HUES6 (cell line): ENCODE data around the gene AKT3.

Experiments
- H3K27ac ChIP-seq: 2 replicates; pipeline ENCODE4 v1.7.0; 2013; ENCODE audit warnings: low read depth, mild to moderate bottlenecking, low read length, inconsistent platforms
- H3K27me3 ChIP-seq: 2 replicates; pipeline ENCODE4 v1.6.1; 2013; ENCODE audit warnings: low read length; ENCODE audit not compliant: control insufficient read depth, insufficient read depth
- H3K36me3 ChIP-seq: 2 replicates; pipeline ENCODE4 v1.6.1; 2013; ENCODE audit warnings: low read length; ENCODE audit not compliant: control insufficient read depth, insufficient read depth
- H3K4me1 ChIP-seq: 2 replicates; pipeline ENCODE4 v1.6.1; 2013; ENCODE audit warnings: low read length; ENCODE audit not compliant: control insufficient read depth, insufficient read depth
- H3K4me3 ChIP-seq: 2 replicates; pipeline ENCODE4 v1.5.1; 2013; ENCODE audit warnings: low read depth, low read length
- H3K9ac ChIP-seq: one replicate; pipeline ENCODE4 v1.6.1; 2013; ENCODE audit warnings: mild to moderate bottlenecking, low read length
- H3K9me3 ChIP-seq: 2 replicates; pipeline ENCODE4 v1.6.1; 2013; ENCODE audit warnings: low read depth, low read length; ENCODE audit not compliant: control insufficient read depth, insufficient read depth

AKT3 gene

DNA sequence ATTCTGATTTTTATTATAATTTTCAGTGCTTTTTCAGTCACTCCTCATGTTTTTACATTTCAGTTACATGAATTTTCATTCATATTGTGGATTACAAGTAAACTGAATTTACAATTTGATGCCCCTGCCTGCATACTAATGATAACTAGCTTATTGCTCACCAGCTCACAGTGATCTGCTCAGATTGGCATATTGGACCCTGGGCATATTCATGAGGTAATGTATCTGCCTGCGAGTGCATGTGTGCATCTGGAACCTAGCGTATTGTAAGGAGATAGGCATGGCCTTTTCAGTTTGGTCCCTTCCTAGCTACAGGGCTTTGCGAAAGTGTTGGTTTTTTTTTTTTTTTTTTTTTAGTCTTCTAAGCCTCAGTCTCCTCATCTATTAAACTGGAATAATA is 380.5 kb downstream of the AKT3 start:
- H3K27me3 ChIP-seq: no peaks in the 10 kb centered on the region; the same call in 1 of the 2 replicates
- H3K9me3 ChIP-seq: no peaks in the 10 kb centered on the region
- H3K27ac ChIP-seq: no peak overlapping the region
- no peaks in the 10 kb centered on the region for H3K36me3 ChIP-seq
- peaks cover 42% of the 10 kb centered on the region for H3K4me1 ChIP-seq
- no peak overlapping the region for H3K4me3 ChIP-seq
- no peak overlapping the region for H3K9ac ChIP-seq

DNA sequence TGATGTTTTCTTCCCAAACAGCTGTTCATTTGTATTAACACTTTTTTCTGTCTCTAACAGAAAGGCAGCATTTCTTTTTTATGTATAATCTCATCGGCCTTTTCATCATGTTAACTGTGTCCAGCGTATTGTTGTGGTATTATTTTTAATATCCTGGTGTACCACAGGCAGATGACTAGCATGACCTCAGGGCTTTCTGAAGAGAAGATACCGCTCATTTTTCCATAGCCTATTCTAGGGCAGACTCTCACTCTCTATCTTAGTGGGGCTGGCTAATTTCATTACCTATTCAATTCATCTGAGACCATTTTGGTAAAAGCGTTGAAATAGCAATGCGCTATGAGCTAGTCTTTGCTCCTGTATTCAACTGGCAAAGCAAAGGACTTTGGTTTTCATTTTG is 384.3 kb downstream of the AKT3 start:
- Histone ChIP-seq H3K36me3 (no peaks in the 10 kb centered on the region), H3K4me1 (peaks cover 10% of the 10 kb centered on the region), H3K4me3 (no peak overlapping the region), H3K27me3 (no peaks in the 10 kb centered on the region), H3K27ac (no peak overlapping the region), H3K9ac (no peak overlapping the region), H3K9me3 (no peaks in the 10 kb centered on the region)

DNA sequence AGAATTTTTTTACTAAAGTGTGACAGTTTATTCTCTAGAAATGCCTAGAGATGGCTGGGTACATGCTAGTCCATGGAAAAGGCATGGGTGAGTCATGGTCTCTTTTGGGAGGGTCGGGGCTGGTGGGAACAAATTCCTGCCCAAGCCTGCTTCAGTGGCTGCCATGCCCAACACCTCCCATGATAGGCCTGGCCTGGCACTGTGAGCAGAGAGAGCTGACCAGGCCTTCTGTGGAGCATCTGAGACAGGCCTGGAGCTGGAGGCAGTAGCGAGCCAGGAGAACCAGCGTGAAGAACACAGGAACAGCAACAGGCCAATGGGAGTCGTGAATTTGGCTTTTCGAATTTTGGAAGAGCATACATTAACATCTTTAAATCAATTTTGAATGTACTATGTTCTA is 385.0 kb downstream of the AKT3 start:
- Histone ChIP-seq H3K4me1 (peaks cover 3% of the 10 kb centered on the region; the same call in 1 of the 2 replicates), H3K27ac (no peak overlapping the region), H3K9me3 (no peaks in the 10 kb centered on the region), H3K27me3 (no peaks in the 10 kb centered on the region), H3K9ac (no peak overlapping the region), H3K4me3 (no peak overlapping the region), H3K36me3 (no peaks in the 10 kb centered on the region)

DNA sequence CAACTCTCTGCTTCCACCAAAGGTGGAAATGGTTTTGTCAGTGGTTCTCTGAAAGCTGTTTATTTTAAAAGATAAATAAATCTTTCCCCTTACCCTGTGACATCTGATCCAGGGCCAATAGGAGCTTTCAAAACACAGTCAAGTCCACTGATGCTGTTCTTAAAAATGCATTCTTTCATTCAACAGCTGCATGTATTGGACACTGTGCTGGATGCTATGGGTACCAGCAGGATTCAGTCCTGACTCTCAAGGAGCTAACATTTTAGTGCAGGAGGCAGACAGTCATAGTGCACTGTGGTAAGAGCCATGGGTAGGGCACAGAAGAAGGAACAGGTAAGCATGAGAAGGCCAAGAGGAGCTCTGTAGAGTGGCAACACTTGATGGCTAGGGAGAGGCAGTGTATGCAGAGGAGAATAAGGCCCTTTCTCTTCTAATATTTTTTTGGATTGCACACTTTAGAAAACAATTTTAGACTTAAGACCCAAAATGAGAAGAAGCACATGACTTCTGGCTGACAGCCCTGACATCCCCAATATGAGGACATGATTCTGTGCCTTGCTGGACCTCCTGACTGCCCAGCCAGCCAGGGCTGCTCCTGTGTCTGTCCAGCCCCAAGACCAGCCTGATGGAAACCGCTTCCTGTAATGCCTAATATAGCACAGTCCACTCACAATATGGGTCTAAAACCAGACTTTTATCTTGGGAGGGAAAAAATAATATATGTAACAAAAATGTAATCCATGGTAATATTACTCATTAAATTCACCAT is 386.9 kb downstream of the AKT3 start:
- H3K4me1 ChIP-seq: no peaks in the 10 kb centered on the region
- no peak overlapping the region for H3K9ac ChIP-seq
- H3K4me3 ChIP-seq: no peak overlapping the region
- no peak overlapping the region for H3K27ac ChIP-seq
- H3K27me3 ChIP-seq: no peaks in the 10 kb centered on the region
- no peaks in the 10 kb centered on the region for H3K36me3 ChIP-seq
- H3K9me3 ChIP-seq: no peaks in the 10 kb centered on the region

DNA sequence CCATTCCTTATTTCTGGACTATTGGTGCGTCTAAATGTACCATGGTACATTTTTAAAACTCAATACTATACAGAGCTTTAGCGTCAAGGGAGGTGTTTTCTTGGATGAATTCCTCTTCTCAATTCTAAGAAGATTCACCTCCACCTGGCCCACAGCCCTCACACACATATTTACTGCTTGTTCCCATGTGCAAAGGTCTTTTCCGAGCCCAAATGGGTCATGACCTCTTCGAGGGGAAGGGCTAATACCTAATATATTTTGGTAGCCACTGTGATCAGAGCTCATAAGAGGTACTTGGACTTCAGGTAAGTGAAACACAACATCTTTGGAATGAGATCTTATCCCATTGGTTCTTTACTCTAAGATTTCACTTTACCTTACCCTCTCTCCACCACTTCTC is 388.3 kb downstream of the AKT3 start:
- Histone ChIP-seq H3K9me3 (no peaks in the 10 kb centered on the region), H3K4me1 (no peaks in the 10 kb centered on the region), H3K27me3 (no peaks in the 10 kb centered on the region), H3K4me3 (no peak overlapping the region), H3K9ac (no peak overlapping the region), H3K36me3 (no peaks in the 10 kb centered on the region), H3K27ac (no peak overlapping the region)

DNA sequence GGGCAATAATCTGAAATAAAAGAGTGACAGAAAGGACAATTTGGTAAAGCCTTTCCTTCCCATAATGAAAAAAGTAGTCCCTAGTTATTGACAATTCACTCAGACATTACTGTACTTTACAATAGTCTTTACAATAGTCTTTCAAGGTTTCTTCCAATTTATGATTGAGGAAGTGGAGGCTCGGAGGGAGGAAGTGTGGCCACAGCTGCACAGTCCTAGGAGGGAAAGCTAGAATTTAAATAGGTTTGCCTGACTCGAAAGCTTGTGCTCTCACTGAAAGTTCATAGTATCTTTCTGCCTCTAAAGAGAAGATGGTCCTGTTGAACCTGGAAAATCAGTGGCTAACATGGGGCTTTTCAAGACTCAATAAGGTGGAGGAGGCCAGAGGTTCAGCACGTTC is 391.0 kb downstream of the AKT3 start:
- no peaks in the 10 kb centered on the region for H3K9me3 ChIP-seq
- H3K36me3 ChIP-seq: no peaks in the 10 kb centered on the region
- H3K27ac ChIP-seq: no peak overlapping the region
- H3K9ac ChIP-seq: no peak overlapping the region
- no peaks in the 10 kb centered on the region for H3K4me1 ChIP-seq
- H3K4me3 ChIP-seq: no peak overlapping the region
- H3K27me3 ChIP-seq: no peaks in the 10 kb centered on the region

DNA sequence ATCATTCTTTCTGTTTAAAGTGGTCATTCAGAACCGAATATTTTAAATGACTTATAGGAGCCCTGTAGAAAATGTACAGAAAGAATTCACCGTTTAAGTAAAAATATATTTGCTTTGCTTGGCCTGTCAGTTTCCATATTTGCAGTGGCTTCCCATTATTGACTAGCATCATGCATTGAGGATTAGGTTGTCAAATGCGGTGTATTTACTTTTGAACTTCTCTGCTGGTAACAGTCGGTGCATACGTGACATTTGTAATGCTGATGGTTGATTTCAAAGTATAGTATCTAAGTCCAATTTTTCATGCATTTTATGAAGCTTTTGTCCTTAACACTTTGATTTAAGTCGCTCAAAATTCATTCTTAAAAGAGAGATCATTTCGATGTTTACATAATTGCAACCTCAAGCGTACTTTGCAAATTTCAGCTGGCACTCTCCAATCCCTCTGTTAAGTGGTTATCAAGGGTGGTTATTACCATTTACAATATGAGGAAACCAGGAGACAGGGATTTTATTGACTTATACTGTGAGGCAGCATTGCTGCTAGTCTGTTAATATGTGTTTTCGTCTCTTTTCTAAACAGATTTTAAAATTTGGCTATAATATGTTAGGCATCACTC is 392.6 kb downstream of the AKT3 start:
- Histone ChIP-seq H3K36me3 (no peaks in the 10 kb centered on the region), H3K4me3 (no peak overlapping the region), H3K27ac (no peak overlapping the region), H3K4me1 (no peaks in the 10 kb centered on the region), H3K9me3 (no peaks in the 10 kb centered on the region), H3K27me3 (no peaks in the 10 kb centered on the region), H3K9ac (no peak overlapping the region)

DNA sequence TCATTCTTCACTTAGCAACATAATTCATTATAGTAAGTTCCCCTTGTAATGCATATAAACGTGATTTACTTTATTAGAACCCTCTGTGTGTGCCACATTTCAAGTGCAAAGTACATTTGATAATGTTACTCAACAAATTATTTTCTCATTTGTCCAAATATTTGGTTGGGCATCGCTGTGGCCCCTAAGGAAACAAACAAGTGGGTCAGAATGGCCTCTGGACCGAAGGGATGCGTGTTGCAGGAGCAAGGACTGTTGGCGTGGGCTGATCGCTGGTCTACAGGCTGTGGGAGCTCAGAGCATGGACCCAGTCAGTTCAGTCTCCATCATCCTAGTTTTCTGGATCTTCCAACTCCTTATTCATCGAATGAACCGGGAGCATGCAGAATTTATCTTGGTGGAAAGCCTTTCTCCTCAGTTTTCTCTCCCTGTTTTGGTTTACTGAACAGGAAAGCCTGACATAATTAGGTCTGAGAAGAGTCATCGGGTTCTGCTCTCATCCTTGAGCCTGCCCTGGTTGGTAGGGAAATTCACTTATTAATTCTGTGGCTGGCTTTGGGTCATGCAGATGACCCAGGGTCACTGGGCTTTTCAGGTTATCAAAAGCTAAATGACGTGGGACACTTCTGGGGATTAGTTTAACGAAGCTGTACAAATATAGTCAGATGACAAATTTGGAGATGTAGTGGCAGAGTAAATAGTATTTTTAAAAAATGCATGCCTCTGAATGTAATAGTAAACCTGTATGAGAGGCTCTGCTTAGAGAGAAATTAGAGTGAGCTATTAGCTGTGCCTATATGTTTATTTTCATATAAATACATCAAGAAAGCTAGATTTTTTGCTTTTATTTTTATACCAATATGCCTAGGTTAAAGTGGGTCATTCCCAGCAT is 394.0 kb downstream of the AKT3 start:
- Histone ChIP-seq H3K27ac (no peak overlapping the region), H3K4me3 (no peak overlapping the region), H3K9ac (no peak overlapping the region), H3K27me3 (no peaks in the 10 kb centered on the region), H3K9me3 (no peaks in the 10 kb centered on the region), H3K4me1 (no peaks in the 10 kb centered on the region), H3K36me3 (no peaks in the 10 kb centered on the region)

DNA sequence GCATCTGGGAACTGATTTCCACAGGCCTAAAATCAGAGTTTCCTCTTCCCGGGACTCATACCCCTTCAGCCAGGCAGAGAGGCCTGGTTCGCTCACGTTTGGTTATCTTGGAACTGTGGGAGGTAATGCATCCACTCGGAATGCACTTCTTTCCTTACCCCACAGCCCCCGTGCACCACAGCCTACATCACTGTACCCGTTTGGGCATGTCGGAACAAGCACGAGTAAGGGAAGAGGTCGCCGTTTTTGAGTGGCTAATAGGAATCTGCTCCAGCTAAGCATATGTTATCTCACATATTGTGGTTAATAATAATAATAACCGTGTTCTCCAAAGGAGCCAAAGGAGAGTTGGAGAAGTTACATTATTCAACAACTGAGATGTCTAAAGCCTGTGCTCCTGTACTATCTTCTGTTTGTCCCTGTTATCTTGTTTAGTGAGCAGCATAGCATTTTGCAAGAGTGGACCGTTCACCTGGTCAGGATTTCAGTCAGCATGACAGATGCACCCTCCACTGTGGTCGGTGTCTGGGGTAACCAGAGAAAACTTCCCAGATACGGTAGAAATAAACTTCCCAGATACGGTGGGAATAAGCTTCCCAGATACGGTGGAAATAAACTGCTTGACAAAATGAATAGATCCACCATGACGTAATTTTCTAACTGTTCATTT is 395.6 kb downstream of the AKT3 start:
- Histone ChIP-seq H3K27me3 (no peaks in the 10 kb centered on the region), H3K4me1 (no peaks in the 10 kb centered on the region), H3K36me3 (no peaks in the 10 kb centered on the region), H3K9ac (no peak overlapping the region), H3K27ac (no peak overlapping the region), H3K9me3 (no peaks in the 10 kb centered on the region), H3K4me3 (no peak overlapping the region)

DNA sequence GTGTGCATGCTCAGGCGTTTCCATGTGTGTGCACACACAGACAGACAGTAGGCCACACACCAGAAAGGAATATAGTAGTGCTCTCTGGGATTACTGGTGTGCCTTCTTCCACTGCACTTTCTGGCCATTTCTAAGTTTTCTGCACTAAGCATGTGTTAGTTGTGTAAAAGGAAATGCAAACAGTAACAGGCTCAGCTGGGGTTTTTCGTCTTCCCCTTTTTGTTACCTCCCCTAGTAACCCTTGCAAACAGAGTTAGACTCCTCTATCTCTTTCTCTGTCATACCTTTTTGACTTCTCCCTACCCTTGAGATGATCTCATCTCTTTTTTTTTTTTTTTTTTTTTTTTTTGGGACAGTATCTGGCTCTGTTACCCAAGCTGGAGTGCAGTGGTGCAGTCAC is 398.0 kb downstream of the AKT3 start:
- Histone ChIP-seq H3K9me3 (no peaks in the 10 kb centered on the region), H3K4me3 (no peak overlapping the region), H3K27ac (no peak overlapping the region), H3K36me3 (no peaks in the 10 kb centered on the region), H3K4me1 (no peaks in the 10 kb centered on the region), H3K9ac (no peak overlapping the region), H3K27me3 (no peaks in the 10 kb centered on the region)
